Transverse colon (tissue), 3 donors: ENCODE measurements around the gene CLEC2D.

Source experiments
- CTCF ChIP-seq, 5 experiments: fragments of 200-600 bp in 3 of 5; fragments of 450-650 bp in 2 of 5; sonication (generic) in 3 of 5; IDR thresholded peaks; 1 replicate in 2 of 5; 2 replicates in 3 of 5; pipeline ENCODE4 v1.5.1; 2016 to 2017; ENCODE audit warnings: antibody characterized with exemption in 5 of 5, inconsistent platforms in 3 of 5, mild to moderate bottlenecking in 2 of 5, moderate library complexity in 1 of 5
- EP300 ChIP-seq: sonication (generic); formaldehyde crosslinking; IDR thresholded peaks from one replicate; pipeline ENCODE4 v1.6.1; 2017; ENCODE audit warnings: antibody characterized with exemption, low read depth
- POLR2A ChIP-seq: fragments of 450-650 bp; IDR thresholded peaks from one replicate; pipeline ENCODE4 v1.6.1; 2016; ENCODE audit warnings: antibody characterized with exemption, mild to moderate bottlenecking, moderate library complexity

DNA sequence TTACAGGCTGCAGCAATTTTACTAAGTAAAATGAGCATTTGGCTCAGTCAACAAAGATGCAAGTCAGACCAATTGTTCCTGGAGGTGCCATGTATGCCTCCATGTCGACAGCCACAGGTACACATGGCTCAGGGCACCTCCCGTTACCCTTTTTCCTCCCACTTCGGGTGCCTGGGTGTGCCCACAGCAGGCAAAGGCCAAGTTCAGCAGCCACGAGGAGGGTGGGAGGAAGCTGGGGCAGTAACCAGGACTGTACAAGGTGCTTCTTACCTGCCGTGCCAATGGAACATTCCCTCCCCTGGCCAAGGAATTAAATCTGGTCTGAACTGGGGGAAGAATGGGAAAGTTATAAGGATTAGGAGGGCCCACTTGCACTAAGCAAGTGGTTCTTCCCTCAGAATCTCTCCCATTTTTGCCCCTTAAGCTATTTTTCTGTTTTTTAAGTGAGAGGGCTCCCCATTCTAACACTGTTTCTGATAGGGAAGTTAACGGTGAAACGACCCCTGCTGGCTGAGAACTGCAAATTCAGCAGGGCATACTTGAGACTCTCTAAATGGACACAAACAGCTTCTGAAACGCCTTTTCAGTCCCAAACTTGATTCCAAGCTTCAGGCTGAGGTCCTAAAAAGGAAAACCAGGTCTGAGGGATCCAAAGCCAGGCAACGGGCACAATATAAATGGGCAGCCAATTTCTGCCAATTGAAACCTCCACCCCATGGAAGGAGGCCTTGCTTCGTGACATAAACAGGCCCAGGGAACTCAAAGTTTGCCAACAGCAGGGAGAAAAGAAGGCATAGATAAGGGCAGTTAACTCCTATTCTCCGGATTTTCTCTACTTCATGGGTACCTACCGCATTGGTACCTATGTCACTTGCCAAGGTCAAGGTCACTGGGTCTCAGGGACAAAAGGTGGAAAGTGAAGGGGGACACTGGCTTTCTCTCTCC, 38.6 kb downstream of the CLEC2D start:
- TF ChIP-seq POLR2A (no peak), CTCF (IDR thresholded peaks at IDR 0.05) (peak; percentile 72 to 84 (median 79)), EP300 (no peak)
